GM21737 (cell line): ENCODE results near the gene DTHD1.

Experiments used
- ATAC-seq: cut with Tn5 transposase; IDR thresholded peaks from one replicate; pipeline ENCODE4 v1.9.1; 2021; ENCODE audit warnings: mild to moderate bottlenecking, moderate library complexity; ENCODE audit not compliant: unreplicated experiment

DTHD1 gene

GRCh38 chr4:36338973-36339372, 57.6 kb downstream of the DTHD1 start:
- ATAC-seq = no peak

- no peak for ATAC-seq
These were observed 60.5 kb downstream of the DTHD1 start for GRCh38 chr4:36341936-36342335.

DNA sequence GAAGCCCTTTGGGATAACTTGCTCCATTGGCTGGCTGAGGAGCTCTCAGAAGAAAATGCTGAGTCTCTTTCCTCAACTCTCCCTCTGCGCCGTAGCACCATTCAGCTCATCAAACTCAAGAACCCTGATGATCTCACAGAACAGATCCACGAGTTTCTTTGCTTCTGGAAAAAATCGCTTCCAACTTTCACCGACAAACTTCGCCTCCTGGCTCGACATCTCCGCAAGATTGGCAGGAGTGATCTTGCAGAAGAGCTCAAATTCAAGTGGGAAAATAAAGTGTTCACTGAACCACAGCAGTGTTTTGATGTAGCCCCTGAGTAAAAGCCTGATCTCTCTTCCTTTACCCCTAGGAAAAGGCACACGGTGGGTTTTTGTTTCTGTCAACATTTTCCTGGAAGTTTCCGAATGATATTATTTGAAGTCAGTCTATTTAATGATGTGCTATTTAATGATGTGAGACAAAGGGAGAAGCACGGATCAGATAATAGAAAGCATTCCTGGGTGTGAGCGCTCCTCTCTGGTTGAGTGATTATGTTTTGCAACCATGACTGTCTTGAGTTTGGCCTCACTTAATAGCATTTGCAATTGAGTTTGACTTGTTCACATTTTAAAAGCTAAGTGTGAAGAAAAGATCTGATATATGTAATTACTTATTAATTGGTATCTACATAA, 62.2 kb downstream of the DTHD1 start:
- no peak for ATAC-seq

- ATAC-seq = peak; percentile 84
These were observed 67.1 kb downstream of the DTHD1 start for GRCh38 chr4:36348403-36348938.

GRCh38 chr4:36349938-36350549, 68.6 kb downstream of the DTHD1 start:
- no peak for ATAC-seq

DNA sequence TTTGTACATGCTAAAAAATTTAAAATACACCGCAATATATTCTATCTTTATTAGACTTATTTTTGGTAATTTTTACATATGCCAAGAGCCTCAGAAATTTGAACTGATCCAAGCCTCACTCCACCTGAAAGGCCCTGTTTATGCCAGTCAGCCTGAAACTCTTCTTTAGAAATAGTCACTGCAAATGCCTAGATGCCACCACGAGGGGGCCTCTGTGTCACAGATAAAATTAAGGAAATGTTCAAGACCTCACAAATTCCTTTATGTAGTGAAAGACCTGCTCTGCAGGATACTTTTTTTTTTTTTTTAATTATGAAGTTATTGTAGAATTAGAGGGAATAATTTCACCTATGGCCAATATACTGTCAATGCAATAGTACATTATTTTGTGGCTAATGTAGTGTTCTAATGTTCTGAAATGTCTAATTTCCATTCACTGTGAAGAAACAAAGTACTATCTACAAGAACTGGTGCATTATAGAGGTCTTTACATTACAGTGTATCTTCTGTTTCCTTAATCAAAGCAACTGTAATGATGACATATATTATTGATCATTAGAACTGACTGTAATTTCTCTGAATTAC, 69.8 kb downstream of the DTHD1 start:
- ATAC-seq = peak; percentile 61

GRCh38 chr4:36353998-36354397, 72.6 kb downstream of the DTHD1 start:
- no peak for ATAC-seq

DNA sequence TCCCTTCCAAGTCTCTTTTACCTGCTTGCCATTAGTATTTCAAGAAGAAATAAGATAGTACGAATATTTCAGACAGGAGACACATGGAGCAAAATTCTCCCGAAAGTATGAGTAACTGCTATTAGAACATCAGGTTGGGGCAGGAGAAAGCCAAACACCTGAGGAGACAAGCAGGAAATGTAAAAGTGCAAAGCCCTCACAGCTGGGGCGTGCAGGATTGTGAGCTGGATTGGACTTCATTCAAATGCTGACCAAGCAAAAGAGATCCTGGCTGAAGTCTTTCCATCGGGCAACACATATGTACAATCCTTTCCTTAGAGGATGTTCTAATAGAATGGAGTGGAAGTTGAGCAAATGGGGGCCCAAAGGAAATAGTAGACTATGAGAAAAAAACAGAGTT, 76.8 kb downstream of the DTHD1 start:
- ATAC-seq = no peak

DNA sequence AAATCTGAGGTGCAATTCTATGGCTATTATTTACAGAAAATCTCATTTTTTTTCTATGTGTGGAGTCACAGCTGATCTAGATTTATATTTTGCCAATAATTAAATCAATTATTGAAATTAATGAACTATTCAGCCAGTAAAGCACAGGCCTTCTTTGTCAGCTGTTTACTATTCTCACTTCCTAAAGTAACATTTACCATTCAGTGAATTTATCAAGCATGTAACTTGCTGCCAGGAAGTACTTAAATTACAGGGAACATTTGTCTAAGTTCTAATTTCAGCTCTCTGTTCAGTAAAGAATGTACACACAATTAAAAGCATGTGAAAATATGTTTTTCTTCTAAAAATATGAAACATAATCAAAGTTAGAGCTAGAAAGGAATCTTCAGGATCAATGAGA, 79.3 kb downstream of the DTHD1 start:
- no peak for ATAC-seq

DNA sequence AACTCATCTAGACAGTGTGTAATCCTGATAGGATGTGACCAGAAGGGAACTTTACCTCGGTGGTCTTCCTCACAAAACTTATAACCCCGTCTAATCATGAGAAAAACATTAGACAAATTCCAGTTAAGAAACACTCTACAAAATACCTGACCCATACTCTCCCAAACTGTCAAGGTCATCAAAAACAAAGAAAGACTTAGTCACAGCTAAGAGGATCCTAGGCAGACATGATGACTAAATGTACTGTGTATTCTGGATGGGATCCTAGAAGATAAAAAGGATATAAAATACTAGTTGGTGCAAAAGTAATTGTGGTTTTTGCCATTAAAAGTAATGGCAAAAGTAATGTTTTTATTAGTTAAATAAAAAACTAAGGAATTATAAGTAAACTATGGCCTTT, 81.6 kb downstream of the DTHD1 start:
- no peak for ATAC-seq

DNA sequence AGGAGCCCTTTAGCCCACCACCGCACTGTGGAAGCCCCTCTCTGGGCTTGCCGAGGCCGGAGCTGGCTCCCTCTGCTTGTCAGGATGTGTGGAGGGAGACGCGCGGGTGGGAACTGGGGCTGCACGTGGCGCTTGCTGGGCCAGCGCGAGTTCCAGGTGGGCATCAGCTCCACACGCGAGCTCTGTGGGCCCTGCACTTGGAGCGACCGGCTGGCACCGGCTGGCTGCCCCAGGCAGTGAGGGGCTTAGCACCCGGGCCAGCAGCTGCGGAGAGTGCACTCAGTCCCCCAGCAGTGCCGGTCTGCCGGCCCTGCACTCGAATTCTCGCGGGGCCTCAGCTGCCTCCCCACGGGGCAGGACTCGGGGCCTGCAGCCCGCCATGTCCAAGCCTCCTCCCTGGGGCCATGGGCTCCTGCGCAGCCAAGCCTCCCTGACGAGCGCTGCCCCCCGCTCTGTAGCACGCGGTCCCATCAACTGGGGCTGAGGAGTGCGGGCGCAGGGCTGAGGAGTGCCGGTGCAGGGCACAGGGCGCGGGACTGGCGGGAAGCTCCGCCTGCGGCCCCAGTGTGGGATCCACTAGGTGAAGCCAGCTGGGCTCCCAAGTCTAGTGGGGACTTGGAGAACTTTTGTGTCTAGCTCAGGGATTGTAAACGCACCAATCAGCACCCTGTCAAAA, 93.6 kb downstream of the DTHD1 start:
- no peak for ATAC-seq

DNA sequence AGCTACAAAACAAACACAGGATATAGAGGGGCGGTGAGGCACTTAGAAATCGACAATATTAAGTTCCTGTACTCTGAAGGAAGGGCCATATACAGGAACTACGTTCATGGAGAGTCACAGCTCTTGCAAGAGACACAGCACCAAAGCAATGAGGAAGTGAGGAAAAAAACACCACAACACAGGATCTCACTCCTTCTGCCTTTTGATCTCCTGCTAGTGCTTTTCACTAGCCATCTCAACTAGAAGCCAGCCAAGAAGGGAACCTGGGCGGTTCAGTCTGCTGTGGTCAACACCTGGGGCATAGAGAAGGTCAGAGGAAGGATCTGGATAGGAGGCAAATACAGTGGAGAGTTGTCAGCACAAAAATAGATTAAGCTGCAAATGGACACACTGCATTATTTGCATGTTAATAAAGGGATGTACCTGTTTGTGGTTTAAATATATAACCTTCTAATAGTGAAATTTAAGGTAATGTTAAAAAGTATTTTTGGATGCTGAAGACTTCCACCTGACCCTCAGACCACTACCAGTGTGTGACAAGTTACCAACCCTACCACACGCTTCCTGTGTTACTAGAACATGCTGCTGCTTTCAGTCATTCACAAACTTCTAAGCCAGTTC, 104.6 kb downstream of the DTHD1 start:
- ATAC-seq = peak; percentile 91

DNA sequence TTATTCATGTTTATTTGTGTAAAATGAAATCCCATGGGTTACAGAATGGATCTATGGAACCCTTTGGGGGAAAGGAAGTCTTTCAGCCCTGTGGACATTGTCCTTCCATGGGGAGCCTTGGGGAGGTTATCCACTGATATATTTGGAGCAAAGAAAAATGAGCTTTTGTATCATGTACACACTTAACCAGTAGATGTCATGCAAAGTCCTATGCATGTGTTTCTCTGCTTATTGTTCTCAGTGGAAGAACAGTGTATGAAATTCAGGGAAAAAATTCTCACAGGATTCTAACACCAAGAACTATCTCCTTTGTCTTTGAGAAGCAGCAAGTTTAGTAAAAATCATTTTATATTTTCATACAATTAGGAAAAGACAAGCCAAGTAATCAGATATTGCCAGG, 105.3 kb downstream of the DTHD1 start:
- ATAC-seq = no peak

DNA sequence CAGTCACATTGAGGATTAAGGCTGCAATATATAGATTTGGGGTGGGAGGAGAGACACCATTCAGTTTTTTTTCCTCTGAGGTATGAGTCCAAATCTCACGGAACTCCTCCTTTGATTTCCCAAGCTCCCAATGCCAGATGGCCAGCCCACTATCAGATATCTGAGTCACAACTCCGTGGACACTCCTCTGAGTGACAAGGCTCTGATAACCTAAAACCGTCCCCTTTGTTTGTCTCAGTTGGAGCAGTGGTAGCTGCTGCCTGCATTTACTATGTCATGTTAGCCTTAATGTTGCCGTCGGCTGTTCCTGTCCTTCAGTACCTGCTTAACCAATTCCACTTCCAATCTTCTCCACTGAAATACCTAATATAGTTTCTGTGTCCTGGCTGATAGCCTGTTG, 107.3 kb downstream of the DTHD1 start:
- no peak for ATAC-seq

GRCh38 chr4:36391411-36391810, 110.0 kb downstream of the DTHD1 start:
- no peak for ATAC-seq

DNA sequence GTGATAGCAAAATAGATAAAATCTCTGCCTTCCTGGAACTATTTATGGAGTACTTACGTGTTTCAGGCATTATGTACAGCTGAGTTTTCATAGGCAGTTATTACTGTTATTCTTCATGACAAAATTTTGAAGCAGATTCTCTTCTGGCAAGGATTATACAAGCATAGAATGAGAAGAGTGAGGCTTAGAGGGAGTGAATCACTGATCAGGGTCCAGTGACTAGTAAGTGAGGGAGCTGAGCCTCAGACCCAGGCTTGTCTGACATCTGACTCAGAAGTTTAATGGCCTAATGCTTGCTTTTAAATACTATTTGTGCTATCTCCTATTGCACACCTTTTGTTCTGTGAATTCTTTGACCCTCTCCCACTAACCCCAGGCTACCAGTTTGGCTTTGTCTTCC, 110.6 kb downstream of the DTHD1 start:
- ATAC-seq = no peak

DNA sequence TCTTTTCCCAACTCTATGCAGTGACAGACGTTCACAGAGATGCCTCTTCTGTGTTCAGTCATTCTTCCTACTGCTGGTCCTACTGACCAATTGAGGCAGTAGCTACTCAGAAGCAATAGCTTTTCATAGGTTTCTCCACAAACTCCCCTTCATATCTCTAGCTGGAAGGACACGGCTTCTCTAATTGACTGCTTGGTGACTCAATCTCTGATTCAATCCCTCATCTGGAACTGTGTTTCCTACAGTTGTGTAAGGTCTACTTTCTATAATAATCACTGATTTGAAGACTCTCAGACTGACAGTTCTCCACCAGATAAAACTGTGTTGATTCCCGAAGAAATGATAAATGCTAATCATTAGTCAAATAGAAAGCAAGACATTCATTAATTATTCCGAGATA, 111.5 kb downstream of the DTHD1 start:
- no peak for ATAC-seq
